ENCODE data around the gene ING3.

The ING3 gene

DNA sequence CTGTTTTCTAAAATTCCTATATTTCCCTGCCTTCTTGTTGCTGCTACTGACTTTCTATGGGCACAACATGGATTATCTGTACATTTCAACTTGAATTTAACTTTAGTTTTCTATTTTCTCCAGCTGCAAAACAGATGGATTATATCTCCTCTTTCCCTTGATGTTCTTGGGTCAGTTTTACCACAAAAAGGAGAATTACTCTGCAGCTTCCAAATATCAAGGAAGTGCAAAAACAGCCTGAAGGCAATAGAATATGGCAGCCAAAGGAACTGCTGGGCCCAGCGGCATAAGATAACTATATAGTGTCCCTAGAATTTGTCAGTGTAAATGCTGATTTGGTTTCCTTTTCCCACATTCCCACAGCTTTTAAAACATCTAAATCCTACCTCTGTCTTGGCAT lies 67.0 kb downstream of the ING3 start:
- DNase-seq (ENCODE audit: low read depth, low spot score), result no peak
- Histone ChIP-seq H3K9me3 (ENCODE audit: control insufficient read depth, insufficient read depth, low read length) (no peaks in the 10 kb centered on the region), H3K4me1 (ENCODE audit: control insufficient read depth, insufficient read depth, low read length) (no peaks in the 10 kb centered on the region), H3K4me3 (ENCODE audit: low read length) (no peak overlapping the region), H3K27ac (ENCODE audit: low read length) (no peak overlapping the region), H3K36me3 (ENCODE audit: control insufficient read depth, insufficient read depth, low read length) (no peaks in the 10 kb centered on the region), H3K27me3 (ENCODE audit: control insufficient read depth, insufficient read depth, low read length) (no peaks in the 10 kb centered on the region)
- no CpG with 5 or more reads among the region's 1 CpG for WGBS (ENCODE audit: insufficient coverage, insufficient read length)

GRCh38 chr7:121019018-121019417 lies 68.4 kb downstream of the ING3 start:
- Histone ChIP-seq H3K27me3 (ENCODE audit: control insufficient read depth, insufficient read depth, low read length) (no peaks in the 10 kb centered on the region), H3K9me3 (ENCODE audit: control insufficient read depth, insufficient read depth, low read length) (no peaks in the 10 kb centered on the region), H3K4me3 (ENCODE audit: low read length) (no peak overlapping the region), H3K36me3 (ENCODE audit: control insufficient read depth, insufficient read depth, low read length) (no peaks in the 10 kb centered on the region), H3K4me1 (ENCODE audit: control insufficient read depth, insufficient read depth, low read length) (no peaks in the 10 kb centered on the region), H3K27ac (ENCODE audit: low read length) (no peak overlapping the region)
- DNase-seq (ENCODE audit: low read depth, low spot score), result no peak
- no CpG with 5 or more reads among the region's 2 CpGs for WGBS (ENCODE audit: insufficient coverage, insufficient read length)

DNA sequence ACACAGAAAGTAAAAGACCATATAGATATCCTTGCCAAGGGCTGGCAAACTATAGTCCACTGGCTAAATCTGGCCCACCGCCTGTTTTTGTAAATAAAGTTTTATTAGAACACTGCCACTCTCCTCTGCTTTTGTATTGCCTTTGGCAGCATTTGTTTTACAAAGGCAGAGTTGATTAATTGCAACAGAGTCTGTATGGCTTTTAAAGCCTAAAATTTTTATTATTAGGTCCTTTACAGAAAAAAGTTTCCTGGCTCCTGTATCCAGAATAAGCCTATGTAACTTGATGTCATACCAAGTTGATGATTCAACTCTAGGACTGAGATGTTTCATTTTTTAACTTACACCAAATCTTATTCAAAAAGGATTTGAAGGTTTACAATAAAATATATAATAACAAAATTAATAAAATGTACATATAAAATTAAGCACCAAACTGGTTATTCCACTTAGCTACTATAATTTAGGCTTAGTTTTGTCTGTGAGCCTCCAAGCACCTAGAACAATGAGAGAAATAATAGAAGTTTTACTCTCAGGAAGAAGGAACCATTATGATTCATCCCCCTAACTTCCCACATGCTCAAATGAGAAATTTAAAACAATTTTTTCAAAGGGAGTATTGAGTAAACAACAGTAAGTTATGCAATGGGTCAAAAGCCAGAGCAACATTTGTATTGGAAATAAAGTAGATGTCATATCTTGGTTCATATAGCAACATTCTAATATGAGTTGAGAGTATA lies 69.8 kb downstream of the ING3 start:
- H3K36me3 ChIP-seq (ENCODE audit: control insufficient read depth, insufficient read depth, low read length), result no peaks in the 10 kb centered on the region
- H3K27me3 ChIP-seq (ENCODE audit: control insufficient read depth, insufficient read depth, low read length), result no peaks in the 10 kb centered on the region
- no peak for DNase-seq (ENCODE audit: low read depth, low spot score)
- WGBS (ENCODE audit: insufficient coverage, insufficient read length), result no CpG with 5 or more reads among the region's 1 CpG
- no peak overlapping the region for H3K4me3 ChIP-seq (ENCODE audit: low read length)
- H3K4me1 ChIP-seq (ENCODE audit: control insufficient read depth, insufficient read depth, low read length), result no peaks in the 10 kb centered on the region
- no peak overlapping the region for H3K27ac ChIP-seq (ENCODE audit: low read length)
- H3K9me3 ChIP-seq (ENCODE audit: control insufficient read depth, insufficient read depth, low read length), result no peaks in the 10 kb centered on the region

- H3K4me1 ChIP-seq (ENCODE audit: control insufficient read depth, insufficient read depth, low read length), result no peaks in the 10 kb centered on the region
- no CpG with 5 or more reads among the region's 5 CpGs for WGBS (ENCODE audit: insufficient coverage, insufficient read length)
- no peak overlapping the region for H3K27ac ChIP-seq (ENCODE audit: low read length)
These were observed 70.7 kb downstream of the ING3 start for GRCh38 chr7:121020989-121021969.

DNA sequence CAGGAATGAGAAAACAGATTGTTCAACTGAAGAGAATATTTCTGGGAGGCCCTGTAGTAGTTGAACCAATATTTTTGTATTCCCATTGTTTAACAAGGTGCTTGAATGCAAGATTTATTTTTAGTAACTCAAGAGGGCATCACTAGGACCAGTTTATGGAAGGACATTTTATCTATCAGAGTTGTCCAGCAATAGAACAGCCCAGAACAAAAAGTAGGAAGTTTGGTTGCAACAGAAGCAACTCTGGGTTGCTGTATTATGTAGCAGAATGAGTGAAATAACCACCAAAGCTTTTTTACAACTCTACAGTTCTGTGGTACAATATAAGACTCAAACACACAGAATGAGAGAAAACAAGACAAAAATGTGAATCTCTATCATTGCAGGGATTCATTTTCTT lies 72.6 kb downstream of the ING3 start:
- no peak overlapping the region for H3K4me3 ChIP-seq (ENCODE audit: low read length)
- H3K9me3 ChIP-seq (ENCODE audit: control insufficient read depth, insufficient read depth, low read length), result no peaks in the 10 kb centered on the region
- H3K36me3 ChIP-seq (ENCODE audit: control insufficient read depth, insufficient read depth, low read length), result no peaks in the 10 kb centered on the region
- DNase-seq (ENCODE audit: low read depth, low spot score), result no peak
- H3K27me3 ChIP-seq (ENCODE audit: control insufficient read depth, insufficient read depth, low read length), result no peaks in the 10 kb centered on the region
- H3K27ac ChIP-seq (ENCODE audit: low read length), result no peak overlapping the region
- H3K4me1 ChIP-seq (ENCODE audit: control insufficient read depth, insufficient read depth, low read length), result no peaks in the 10 kb centered on the region

More at GRCh38 chr7:121020989-121021969, 70.7 kb downstream of the ING3 start:
- no peak overlapping the region for H3K4me3 ChIP-seq (ENCODE audit: low read length)
- no peaks in the 10 kb centered on the region for H3K9me3 ChIP-seq (ENCODE audit: control insufficient read depth, insufficient read depth, low read length)
- no peak for DNase-seq (ENCODE audit: low read depth, low spot score)
- no peaks in the 10 kb centered on the region for H3K36me3 ChIP-seq (ENCODE audit: control insufficient read depth, insufficient read depth, low read length)
- no peaks in the 10 kb centered on the region for H3K27me3 ChIP-seq (ENCODE audit: control insufficient read depth, insufficient read depth, low read length)

DNA sequence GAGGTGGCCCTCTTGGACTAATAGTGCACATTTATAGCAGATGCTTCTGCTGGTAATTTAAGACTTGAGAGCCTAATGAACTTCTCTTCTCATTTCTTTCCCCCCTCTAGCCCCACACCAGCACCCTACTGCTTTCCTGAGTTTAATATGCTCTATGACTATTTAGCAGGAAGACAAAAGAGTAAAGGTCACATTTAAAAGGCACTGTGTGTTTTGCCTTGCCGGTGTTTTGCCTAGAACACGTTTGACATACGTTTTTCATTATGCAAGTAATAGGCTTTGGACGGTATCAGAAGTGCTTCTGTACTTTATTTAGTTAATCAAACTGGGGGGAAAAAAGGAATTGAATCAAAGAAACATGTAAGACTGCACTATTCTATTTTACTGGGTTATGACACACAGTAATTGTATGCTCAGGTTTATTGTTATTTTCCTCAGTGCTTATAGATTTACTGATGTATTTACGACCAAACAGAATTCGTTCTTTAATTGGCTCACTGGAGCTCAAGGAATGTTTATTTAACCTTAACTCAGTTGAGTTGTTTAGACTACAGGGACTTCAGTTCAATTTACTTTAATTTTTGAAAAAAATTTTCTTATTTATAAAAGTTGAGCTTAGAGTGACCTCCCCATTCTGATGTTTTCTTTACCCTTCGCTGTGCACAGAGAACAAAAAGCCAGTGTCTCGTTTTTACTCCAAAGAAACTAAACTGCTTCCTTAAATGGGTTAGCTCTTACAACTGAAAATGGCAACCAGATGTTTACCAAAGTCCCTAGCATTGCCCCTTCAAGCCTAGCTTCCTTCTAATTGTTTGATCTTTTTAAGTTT lies 73.3 kb downstream of the ING3 start:
- Histone ChIP-seq H3K4me3 (ENCODE audit: low read length) (no peak overlapping the region), H3K27ac (ENCODE audit: low read length) (no peak overlapping the region), H3K27me3 (ENCODE audit: control insufficient read depth, insufficient read depth, low read length) (no peaks in the 10 kb centered on the region), H3K9me3 (ENCODE audit: control insufficient read depth, insufficient read depth, low read length) (no peaks in the 10 kb centered on the region), H3K4me1 (ENCODE audit: control insufficient read depth, insufficient read depth, low read length) (no peaks in the 10 kb centered on the region), H3K36me3 (ENCODE audit: control insufficient read depth, insufficient read depth, low read length) (no peaks in the 10 kb centered on the region)
- WGBS (ENCODE audit: insufficient coverage, insufficient read length), result no CpG with 5 or more reads among the region's 8 CpGs
- no peak for DNase-seq (ENCODE audit: low read depth, low spot score)

DNA sequence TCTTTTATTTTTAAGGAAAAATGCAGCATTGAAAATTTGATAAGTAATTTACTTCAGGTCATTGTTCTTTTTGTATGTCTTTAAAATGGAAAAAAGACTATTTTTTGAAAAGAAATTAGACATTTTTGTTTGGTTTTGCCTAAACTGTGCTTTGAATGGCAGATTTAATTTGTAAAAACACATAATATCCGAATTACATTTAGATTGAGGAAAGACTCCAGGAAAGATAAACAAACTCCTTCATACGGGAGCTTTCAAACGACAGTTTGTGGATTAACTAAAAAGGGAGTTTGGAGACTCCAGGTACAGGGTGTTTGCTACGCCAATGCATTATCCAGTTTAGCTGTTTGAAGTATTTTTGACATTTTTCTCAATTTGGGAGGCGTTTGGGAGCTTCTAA lies 74.0 kb downstream of the ING3 start:
- WGBS (ENCODE audit: insufficient coverage, insufficient read length), result no CpG with 5 or more reads among the region's 5 CpGs
- Histone ChIP-seq H3K4me3 (ENCODE audit: low read length) (no peak overlapping the region), H3K27ac (ENCODE audit: low read length) (no peak overlapping the region)

DNA sequence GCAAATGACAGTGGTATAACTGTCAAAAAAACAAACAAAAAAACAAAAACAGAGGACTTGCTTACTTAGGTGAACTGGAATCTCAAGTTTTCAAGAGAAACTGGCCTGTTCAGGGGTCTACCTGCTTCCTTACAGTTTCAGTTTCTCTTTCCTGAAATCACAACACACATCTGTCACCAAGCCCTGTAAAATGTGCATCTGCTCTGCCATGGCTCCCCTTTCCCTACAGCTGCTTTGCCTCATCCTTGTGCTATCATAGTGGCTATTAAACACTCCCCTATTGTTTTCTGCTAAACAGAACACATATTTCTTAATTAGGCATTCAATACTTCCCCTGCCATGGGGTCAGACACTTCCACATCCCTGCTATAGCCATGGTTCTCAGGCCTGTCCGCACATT lies 75.6 kb downstream of the ING3 start:
- no peaks in the 10 kb centered on the region for H3K27me3 ChIP-seq (ENCODE audit: control insufficient read depth, insufficient read depth, low read length)
- H3K36me3 ChIP-seq (ENCODE audit: control insufficient read depth, insufficient read depth, low read length), result no peaks in the 10 kb centered on the region
- no peaks in the 10 kb centered on the region for H3K9me3 ChIP-seq (ENCODE audit: control insufficient read depth, insufficient read depth, low read length)
- H3K4me1 ChIP-seq (ENCODE audit: control insufficient read depth, insufficient read depth, low read length), result no peaks in the 10 kb centered on the region
- no peak for DNase-seq (ENCODE audit: low read depth, low spot score)
- WGBS (ENCODE audit: insufficient coverage, insufficient read length), result no CpG with 5 or more reads among the region's 1 CpG
- no peak overlapping the region for H3K4me3 ChIP-seq (ENCODE audit: low read length)
- no peak overlapping the region for H3K27ac ChIP-seq (ENCODE audit: low read length)

More for the DNA sequence above, 74.0 kb downstream of the ING3 start:
- DNase-seq (ENCODE audit: low read depth, low spot score), result no peak
- H3K9me3 ChIP-seq (ENCODE audit: control insufficient read depth, insufficient read depth, low read length), result no peaks in the 10 kb centered on the region
- no peaks in the 10 kb centered on the region for H3K27me3 ChIP-seq (ENCODE audit: control insufficient read depth, insufficient read depth, low read length)
- H3K36me3 ChIP-seq (ENCODE audit: control insufficient read depth, insufficient read depth, low read length), result no peaks in the 10 kb centered on the region
- H3K4me1 ChIP-seq (ENCODE audit: control insufficient read depth, insufficient read depth, low read length), result no peaks in the 10 kb centered on the region

- H3K4me1 ChIP-seq (ENCODE audit: control insufficient read depth, insufficient read depth, low read length), result no peaks in the 10 kb centered on the region
- DNase-seq (ENCODE audit: low read depth, low spot score), result no peak
- no CpG with 5 or more reads among the region's 3 CpGs for WGBS (ENCODE audit: insufficient coverage, insufficient read length)
These were observed 76.1 kb downstream of the ING3 start for GRCh38 chr7:121026577-121027111.

More at GRCh38 chr7:121026577-121027111, 76.1 kb downstream of the ING3 start:
- Histone ChIP-seq H3K36me3 (ENCODE audit: control insufficient read depth, insufficient read depth, low read length) (no peaks in the 10 kb centered on the region), H3K9me3 (ENCODE audit: control insufficient read depth, insufficient read depth, low read length) (no peaks in the 10 kb centered on the region), H3K27ac (ENCODE audit: low read length) (no peak overlapping the region), H3K4me3 (ENCODE audit: low read length) (no peak overlapping the region), H3K27me3 (ENCODE audit: control insufficient read depth, insufficient read depth, low read length) (no peaks in the 10 kb centered on the region)
